Activated naive CD8-positive, alpha-beta T cell (primary cell): ENCODE measurements around the gene SCGB3A1.

Source experiments
- H3K27ac Mint-ChIP-seq: one replicate; pipeline ENCODE4 v1.8.0; 2021; ENCODE audit warnings: mixed read lengths
- H3K27me3 Mint-ChIP-seq: one replicate; pipeline ENCODE4 v1.8.0; 2021; ENCODE audit warnings: mixed read lengths
- H3K36me3 Mint-ChIP-seq: one replicate; pipeline ENCODE4 v1.8.0; 2021; ENCODE audit warnings: mixed read lengths
- H3K4me1 Mint-ChIP-seq: one replicate; pipeline ENCODE4 v1.8.0; 2021; ENCODE audit warnings: low read depth, mixed read lengths
- H3K4me3 Mint-ChIP-seq: one replicate; pipeline ENCODE4 v1.8.0; 2021; ENCODE audit warnings: mild to moderate bottlenecking, mixed read lengths
- H3K9me3 Mint-ChIP-seq: one replicate; pipeline ENCODE4 v1.8.0; 2021; ENCODE audit warnings: low read depth, mixed read lengths

The SCGB3A1 gene

DNA sequence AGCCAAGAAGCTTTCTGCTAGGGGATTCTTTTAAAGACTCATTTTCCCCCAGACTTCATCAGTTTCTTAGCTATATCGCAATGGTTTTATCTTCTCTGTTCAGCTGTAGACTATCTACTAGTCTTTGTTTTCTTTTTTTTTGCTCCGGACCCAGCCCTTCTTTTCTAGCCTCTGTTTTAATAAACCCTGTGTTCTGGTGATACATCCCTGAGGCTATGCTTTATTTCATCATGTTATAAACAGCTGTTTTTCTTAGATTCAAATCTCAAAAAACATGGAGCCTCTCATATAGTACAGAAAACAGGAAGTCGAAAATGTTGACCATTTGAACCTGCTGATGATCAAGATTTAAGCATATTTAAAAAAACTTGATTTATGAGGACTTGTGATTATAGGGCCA is 37.8 kb downstream of the SCGB3A1 start:
- H3K27ac Mint-ChIP-seq = peak overlapping the region; percentile 24
- H3K27me3 Mint-ChIP-seq = no peaks in the 10 kb centered on the region
- no peak overlapping the region for H3K4me3 Mint-ChIP-seq
- H3K4me1 Mint-ChIP-seq = peaks cover 18% of the 10 kb centered on the region
- peaks cover 21% of the 10 kb centered on the region for H3K36me3 Mint-ChIP-seq
- no peaks in the 10 kb centered on the region for H3K9me3 Mint-ChIP-seq

- Mint-ChIP-seq H3K4me1 (peaks cover 26% of the 10 kb centered on the region), H3K9me3 (no peaks in the 10 kb centered on the region), H3K36me3 (peaks cover 22% of the 10 kb centered on the region), H3K27me3 (no peaks in the 10 kb centered on the region), H3K4me3 (no peak overlapping the region), H3K27ac (peak overlapping the region; percentile 23)
Measured at GRCh38 chr5:180548563-180548962, 42.7 kb downstream of the SCGB3A1 start.

DNA sequence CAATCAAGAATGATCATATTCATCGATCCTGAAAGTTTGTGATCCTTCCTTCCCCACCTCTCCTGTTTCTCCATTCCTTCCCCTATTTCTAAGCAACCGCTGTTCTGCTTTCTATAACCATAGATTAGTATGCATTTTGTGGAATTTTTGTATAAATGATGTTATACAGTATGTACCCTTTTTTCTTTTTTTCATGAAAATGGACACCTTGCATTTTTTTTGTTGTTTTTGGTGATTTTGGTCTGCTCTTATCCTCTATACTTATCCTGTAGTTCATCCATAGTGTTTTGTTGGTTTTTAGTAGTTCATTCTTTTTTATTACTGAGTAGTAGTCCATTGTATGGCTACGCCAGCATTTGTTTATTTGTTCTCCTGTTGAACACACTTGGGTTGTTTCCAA is 46.1 kb downstream of the SCGB3A1 start:
- Mint-ChIP-seq H3K4me3 (no peak overlapping the region), H3K9me3 (no peaks in the 10 kb centered on the region), H3K27ac (no peak overlapping the region), H3K4me1 (peaks cover 28% of the 10 kb centered on the region), H3K36me3 (peaks cover 19% of the 10 kb centered on the region), H3K27me3 (no peaks in the 10 kb centered on the region)

- Mint-ChIP-seq H3K4me1 (peaks cover 22% of the 10 kb centered on the region), H3K36me3 (peaks cover 22% of the 10 kb centered on the region), H3K27ac (no peak overlapping the region)
Measured at GRCh38 chr5:180541710-180542109, 49.6 kb downstream of the SCGB3A1 start.

More at GRCh38 chr5:180541710-180542109, 49.6 kb downstream of the SCGB3A1 start:
- Mint-ChIP-seq H3K27me3 (no peaks in the 10 kb centered on the region), H3K9me3 (no peaks in the 10 kb centered on the region), H3K4me3 (no peak overlapping the region)
